ENCODE measurements around the gene RUSF1.
"Not testable (repeated sequence)": the region's sequence is repeated elsewhere in the genome, so short reads cannot be mapped to it uniquely, and the experiment has no call there.

DNA sequence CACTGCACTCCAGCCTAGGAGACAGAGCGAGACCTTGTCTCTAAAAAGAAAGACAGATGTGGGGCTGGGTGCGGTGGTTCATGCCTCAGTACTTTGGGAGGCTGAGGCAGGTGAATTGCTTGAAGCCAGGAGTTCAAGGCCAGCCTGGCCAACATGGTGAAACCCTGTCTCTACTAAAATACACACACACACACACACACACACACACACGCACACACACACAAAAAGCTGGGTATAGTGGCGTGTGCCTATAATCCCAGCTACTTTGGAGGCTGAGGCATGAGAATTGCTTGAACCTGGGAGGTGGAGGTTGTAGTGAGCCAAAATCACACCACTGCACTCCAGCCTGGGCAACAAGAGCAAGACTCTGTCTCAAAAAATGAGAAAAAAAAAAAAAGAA lies 24.1 kb downstream of the RUSF1 start:
- TF ChIP-seq, protein P1, sequence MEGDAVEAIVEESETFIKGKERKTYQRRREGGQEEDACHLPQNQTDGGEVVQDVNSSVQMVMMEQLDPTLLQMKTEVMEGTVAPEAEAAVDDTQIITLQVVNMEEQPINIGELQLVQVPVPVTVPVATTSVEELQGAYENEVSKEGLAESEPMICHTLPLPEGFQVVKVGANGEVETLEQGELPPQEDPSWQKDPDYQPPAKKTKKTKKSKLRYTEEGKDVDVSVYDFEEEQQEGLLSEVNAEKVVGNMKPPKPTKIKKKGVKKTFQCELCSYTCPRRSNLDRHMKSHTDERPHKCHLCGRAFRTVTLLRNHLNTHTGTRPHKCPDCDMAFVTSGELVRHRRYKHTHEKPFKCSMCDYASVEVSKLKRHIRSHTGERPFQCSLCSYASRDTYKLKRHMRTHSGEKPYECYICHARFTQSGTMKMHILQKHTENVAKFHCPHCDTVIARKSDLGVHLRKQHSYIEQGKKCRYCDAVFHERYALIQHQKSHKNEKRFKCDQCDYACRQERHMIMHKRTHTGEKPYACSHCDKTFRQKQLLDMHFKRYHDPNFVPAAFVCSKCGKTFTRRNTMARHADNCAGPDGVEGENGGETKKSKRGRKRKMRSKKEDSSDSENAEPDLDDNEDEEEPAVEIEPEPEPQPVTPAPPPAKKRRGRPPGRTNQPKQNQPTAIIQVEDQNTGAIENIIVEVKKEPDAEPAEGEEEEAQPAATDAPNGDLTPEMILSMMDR (IDR thresholded peaks at IDR 0.05) = not testable (repeated sequence)
- not testable (repeated sequence) for TF ChIP-seq POLR2A (IDR thresholded peaks at IDR 0.05)
